Measurements from ENCODE around the gene ZC3H6. TPM values are rescaled to one million over a fixed set of nuclear protein-coding genes. Genes with fewer than 3 reads are reported as not detected.
A peak's percentile ranks its signal among the peaks of the same experiment; 100 is the strongest.

Gene ZC3H6
- total RNA-seq, 1 donor from 2014 or later, result 16.6 TPM

DNA sequence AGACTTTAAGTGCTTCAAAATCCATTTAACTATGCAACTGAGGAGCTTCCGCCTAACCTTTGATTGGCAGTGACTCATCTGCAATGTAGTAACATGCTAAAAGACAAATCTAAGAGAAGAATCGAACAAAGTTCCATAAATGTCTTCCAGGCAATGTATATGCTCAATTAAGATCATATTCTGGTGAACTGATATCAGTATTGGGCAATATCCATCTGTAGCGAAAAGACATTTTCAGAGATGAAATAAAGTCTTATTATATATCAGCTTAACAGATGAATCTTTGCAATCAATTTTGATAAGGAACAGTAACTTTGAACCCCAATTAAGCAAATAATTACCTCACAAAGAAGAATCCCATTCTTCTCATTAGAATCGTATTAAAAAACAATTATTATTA, 32.2 kb upstream of the ZC3H6 start:
- intact Hi-C loops (cut with DNase I), result no loop called here
- ATAC-seq, result no peak

DNA sequence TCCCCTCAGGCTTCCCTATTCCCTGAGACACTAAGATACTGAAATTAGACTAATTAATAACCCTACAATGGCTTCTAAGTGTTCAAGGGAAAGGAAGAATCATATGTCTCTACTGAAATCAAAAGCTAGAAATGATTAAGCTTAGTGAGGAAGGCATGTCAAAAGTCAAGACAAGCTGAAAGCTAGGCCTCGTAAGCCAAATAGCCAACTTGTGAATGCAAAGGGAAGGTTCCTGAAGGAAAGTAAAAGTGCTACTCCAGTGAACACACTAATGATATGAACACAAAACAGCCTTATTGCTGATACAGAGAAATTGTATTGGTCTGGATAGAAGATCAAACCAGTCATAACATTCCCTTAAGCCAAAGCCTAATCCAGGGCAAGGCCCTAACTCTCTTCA, 30.5 kb upstream of the ZC3H6 start:
- intact Hi-C loops (cut with DNase I), result no loop called here
- H3K4me1 ChIP-seq, result no peaks in the 10 kb centered on the region
- TF ChIP-seq, protein P1, sequence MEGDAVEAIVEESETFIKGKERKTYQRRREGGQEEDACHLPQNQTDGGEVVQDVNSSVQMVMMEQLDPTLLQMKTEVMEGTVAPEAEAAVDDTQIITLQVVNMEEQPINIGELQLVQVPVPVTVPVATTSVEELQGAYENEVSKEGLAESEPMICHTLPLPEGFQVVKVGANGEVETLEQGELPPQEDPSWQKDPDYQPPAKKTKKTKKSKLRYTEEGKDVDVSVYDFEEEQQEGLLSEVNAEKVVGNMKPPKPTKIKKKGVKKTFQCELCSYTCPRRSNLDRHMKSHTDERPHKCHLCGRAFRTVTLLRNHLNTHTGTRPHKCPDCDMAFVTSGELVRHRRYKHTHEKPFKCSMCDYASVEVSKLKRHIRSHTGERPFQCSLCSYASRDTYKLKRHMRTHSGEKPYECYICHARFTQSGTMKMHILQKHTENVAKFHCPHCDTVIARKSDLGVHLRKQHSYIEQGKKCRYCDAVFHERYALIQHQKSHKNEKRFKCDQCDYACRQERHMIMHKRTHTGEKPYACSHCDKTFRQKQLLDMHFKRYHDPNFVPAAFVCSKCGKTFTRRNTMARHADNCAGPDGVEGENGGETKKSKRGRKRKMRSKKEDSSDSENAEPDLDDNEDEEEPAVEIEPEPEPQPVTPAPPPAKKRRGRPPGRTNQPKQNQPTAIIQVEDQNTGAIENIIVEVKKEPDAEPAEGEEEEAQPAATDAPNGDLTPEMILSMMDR (IDR thresholded peaks at IDR 0.05), result no peak
- no peaks in the 10 kb centered on the region for H3K27me3 ChIP-seq
- ATAC-seq (no peak), DNase-seq (no peak)
- no peak overlapping the region for H3K27ac ChIP-seq
- no peaks in the 10 kb centered on the region for H3K9me3 ChIP-seq
- peaks cover 17% of the 10 kb centered on the region for H3K36me3 ChIP-seq
- no peak overlapping the region for H3K4me3 ChIP-seq

More for the DNA sequence above, 32.2 kb upstream of the ZC3H6 start:
- Histone ChIP-seq H3K4me1 (no peaks in the 10 kb centered on the region), H3K9me3 (no peaks in the 10 kb centered on the region), H3K27ac (no peak overlapping the region), H3K27me3 (no peaks in the 10 kb centered on the region), H3K4me3 (no peak overlapping the region), H3K36me3 (peaks cover 17% of the 10 kb centered on the region)
- TF ChIP-seq, protein P1 (IDR thresholded peaks at IDR 0.05), result no peak
- no peak for DNase-seq

DNA sequence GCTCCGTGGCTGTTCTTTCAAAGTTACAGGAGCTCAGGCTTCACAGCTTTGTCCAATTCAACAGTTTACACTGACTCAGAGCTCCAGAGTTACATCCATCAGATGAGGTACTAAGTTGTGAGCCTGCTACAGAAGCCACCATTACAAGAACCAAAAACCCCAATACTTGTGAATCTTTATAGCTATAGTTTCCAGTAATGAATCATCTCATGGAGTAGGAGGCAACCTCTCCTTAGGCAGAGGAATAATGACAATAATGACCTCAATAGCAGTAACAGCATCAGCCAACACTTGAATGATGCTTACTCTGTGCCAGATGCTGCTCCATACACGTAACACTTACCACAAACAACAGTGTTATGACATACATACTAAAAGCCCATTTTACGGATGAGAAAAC, 24.1 kb upstream of the ZC3H6 start:
- peaks cover 14% of the 10 kb centered on the region for H3K36me3 ChIP-seq
- DNase-seq (no peak), ATAC-seq (no peak)
- no peak overlapping the region for H3K4me3 ChIP-seq
- no peaks in the 10 kb centered on the region for H3K9me3 ChIP-seq
- H3K27ac ChIP-seq, result no peak overlapping the region
- intact Hi-C loops (cut with DNase I), result no loop called here
- H3K27me3 ChIP-seq, result no peaks in the 10 kb centered on the region
- peaks cover 7% of the 10 kb centered on the region for H3K4me1 ChIP-seq
- TF ChIP-seq, protein P1 (IDR thresholded peaks at IDR 0.05), result no peak

DNA sequence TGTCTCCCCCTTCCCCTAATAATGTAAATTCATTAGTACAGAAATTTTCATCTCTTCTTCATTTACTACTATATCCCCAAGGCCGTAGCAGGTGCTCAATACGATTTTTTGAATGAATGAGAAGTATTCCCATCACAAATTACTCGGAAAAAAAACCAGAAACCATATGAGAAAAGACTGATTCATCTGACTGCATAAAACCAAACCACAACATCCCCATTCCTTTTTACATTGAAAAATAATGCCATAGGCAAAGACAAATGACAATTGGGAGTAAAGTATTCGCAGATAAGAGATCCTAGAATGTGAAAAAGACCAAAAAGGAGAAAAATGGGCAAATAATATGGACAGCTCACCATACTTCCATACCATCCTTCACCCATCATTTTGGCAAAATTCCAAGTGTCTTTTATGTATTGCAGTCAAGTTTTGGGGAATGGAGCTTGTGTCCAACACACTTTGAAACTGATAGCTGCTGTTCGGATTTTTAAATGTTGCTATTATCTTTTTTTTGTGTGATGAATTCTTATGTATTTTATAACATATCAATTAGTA, 22.1 kb upstream of the ZC3H6 start:
- no peaks in the 10 kb centered on the region for H3K9me3 ChIP-seq
- no peaks in the 10 kb centered on the region for H3K27me3 ChIP-seq
- peaks cover 7% of the 10 kb centered on the region for H3K4me1 ChIP-seq
- no peak overlapping the region for H3K27ac ChIP-seq
- H3K36me3 ChIP-seq, result no peaks in the 10 kb centered on the region
- intact Hi-C loops (cut with DNase I), result no loop called here
- DNase-seq, result no peak
- TF ChIP-seq, protein P1 (IDR thresholded peaks at IDR 0.05), result no peak
- no peak overlapping the region for H3K4me3 ChIP-seq
- no peak for ATAC-seq

DNA sequence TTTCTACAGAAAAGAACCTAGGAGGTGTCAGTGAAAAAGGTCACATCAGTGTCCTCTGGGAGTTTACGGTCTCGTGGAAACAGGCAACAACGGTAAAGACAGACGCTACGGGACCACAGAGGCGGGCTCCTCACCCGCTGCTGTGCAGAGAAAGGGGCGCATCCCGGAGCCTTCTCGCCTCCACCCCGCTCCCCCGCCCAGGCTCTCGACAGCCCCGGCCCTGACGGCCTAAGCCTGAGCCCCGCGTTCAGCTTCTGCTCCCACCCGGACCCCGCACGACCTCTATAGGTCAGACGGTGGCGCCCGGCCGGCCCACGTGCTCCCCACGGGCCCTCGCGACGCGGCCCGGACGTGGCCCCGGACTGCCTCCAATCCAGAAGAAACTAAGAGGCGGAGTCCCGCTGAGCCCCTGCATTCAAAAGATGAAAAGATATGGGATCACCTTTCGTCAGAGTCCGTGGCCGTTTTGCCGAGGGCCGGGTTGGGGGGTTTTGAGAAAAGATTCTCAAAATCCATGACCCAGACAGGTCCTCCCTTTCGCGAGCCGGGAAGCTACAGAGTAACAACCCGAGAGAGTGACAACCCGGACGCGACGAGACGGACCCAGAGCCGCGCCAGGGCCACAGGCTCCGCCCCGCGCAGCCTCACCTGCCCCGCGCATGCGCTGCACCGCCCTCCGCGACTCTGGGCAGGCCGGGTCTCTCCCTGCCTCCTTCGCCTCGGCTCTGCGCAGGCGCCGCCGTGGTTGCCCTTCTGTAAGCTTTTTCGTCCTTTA, 20.7 kb upstream of the ZC3H6 start, which contains the start of gene ZC3H8:
Gene ZC3H8 (minus strand): TSS at position 577 of the 775 bp plus-strand sequence. CDS start 61 bp downstream, at position 516.
- Histone ChIP-seq H3K27ac (peak within 1 kb of the TSS; percentile 77), H3K4me1 (peaks cover 9% of the 10 kb centered on the region)

More for the DNA sequence above, 20.7 kb upstream of the ZC3H6 start, which contains the start of gene ZC3H8:
- no peaks in the 10 kb centered on the region for H3K9me3 ChIP-seq
- TF ChIP-seq, protein P1 (IDR thresholded peaks at IDR 0.05), result no peak
- intact Hi-C loops (cut with DNase I), result no loop called here
- no peaks in the 10 kb centered on the region for H3K27me3 ChIP-seq
- ATAC-seq (peak; percentile 98), DNase-seq (peak; percentile 98)
- no peaks in the 10 kb centered on the region for H3K36me3 ChIP-seq
- H3K4me3 ChIP-seq, result peak within 1 kb of the TSS; percentile 64
